ENCODE measurements around the gene ITGAD.

Gene ITGAD

DNA sequence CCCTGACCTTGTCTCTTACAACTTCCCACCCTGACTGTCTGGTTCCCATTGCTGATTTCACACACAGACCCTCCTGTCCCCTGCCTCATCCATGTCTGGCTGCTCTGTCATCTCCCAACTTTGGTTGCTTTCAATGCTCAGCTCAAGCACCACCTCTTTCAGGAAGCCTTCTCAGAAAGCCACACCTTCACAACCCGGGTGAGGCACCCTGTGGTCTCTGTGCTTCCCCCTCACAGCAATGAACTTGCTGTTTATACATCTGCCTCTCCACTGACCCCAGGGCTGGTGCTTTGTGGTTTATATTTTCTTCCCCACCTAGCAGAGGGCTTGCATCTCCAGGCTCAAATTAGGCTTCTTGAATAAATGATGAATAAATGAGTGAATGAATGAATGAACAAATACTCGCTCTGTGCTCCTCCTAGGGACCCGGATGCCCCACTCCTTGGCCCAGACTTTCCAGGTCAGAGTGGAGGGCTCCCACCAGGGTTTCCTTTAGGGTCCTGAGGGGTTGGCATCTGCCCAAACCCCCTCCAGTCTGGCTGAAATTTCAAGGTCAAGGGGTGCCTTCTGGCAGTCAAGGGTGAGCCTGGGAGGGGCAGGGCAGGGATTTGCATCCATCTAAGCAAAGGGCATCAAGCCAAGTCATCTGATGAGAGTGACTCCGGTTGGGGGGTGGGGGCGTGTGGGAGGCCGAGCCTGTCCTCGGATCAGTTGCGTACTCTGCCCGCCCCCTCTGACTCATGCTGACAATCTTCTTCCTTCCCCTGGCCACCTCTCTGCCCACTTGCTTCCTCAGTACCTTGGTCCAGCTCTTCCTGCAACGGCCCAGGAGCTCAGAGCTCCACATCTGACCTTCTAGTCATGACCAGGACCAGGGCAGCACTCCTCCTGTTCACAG lies 38.5 kb upstream of the ITGAD start, which contains the start of gene ITGAX:
ITGAX (plus strand) TSS at position 783 of the 898 bp plus-strand sequence; CDS start at position 862, 79 bp downstream.
- H4K91ac ChIP-seq (ENCODE audit: low read depth, low read length): no peak within 1 kb of the TSS
- H3K4me2 ChIP-seq (ENCODE audit: low read length): no peak within 1 kb of the TSS
- no peak within 1 kb of the TSS for H3K9ac ChIP-seq (ENCODE audit: low read length)
- peaks cover 2% of the 10 kb centered on the region for H3K9me3 ChIP-seq (ENCODE audit: insufficient read depth, low read depth, low read length)
- H3K27ac ChIP-seq (ENCODE audit: low read depth, low read length): no peak within 1 kb of the TSS
- H2AFZ ChIP-seq (ENCODE audit: insufficient read depth, low read length, poor library complexity): no peak within 1 kb of the TSS
- no peak within 1 kb of the TSS for H2BK12ac ChIP-seq (ENCODE audit: low read length)
- no peak within 1 kb of the TSS for H2BK120ac ChIP-seq (ENCODE audit: insufficient read depth, low read length, poor library complexity)
- no peaks in the 10 kb centered on the region for H3K79me2 ChIP-seq (ENCODE audit: control insufficient read depth, insufficient read depth, low read length, poor library complexity)
- H4K12ac ChIP-seq (ENCODE audit: low read depth, low read length): no peak within 1 kb of the TSS
- H3K4me3 ChIP-seq (ENCODE audit: low read depth, low read length): no peak within 1 kb of the TSS
- no peak within 1 kb of the TSS for H4K8ac ChIP-seq (ENCODE audit: low read depth, low read length)
- H3K79me1 ChIP-seq (ENCODE audit: low read length): no peaks in the 10 kb centered on the region
- H2AK5ac ChIP-seq (ENCODE audit: low read length): no peak within 1 kb of the TSS
- no peak within 1 kb of the TSS for H3K14ac ChIP-seq (ENCODE audit: low read length)
- no peak within 1 kb of the TSS for H3K18ac ChIP-seq (ENCODE audit: low read length)
- no peaks in the 10 kb centered on the region for H3K4me1 ChIP-seq (ENCODE audit: control insufficient read depth in 1 of 2, insufficient read depth in 2 of 2, low read length in 2 of 2)
- H2BK5ac ChIP-seq (ENCODE audit: low read depth, low read length, poor library complexity): no peak within 1 kb of the TSS
- WGBS (ENCODE audit: extremely low coverage, insufficient coverage, insufficient read length): no CpG with 5 or more reads among the region's 10 CpGs
- no peaks in the 10 kb centered on the region for H3K36me3 ChIP-seq (ENCODE audit: control insufficient read depth in 1 of 2, insufficient read depth in 2 of 2, low read length in 2 of 2)
- H3K27me3 ChIP-seq (ENCODE audit: insufficient read depth, low read length): no peaks in the 10 kb centered on the region
- H3K4ac ChIP-seq (ENCODE audit: low read depth, low read length): no peak within 1 kb of the TSS
- no peak within 1 kb of the TSS for H3K23ac ChIP-seq (ENCODE audit: low read length)
- DNase-seq: peak in 1 of 2 donors; percentile 32

DNA sequence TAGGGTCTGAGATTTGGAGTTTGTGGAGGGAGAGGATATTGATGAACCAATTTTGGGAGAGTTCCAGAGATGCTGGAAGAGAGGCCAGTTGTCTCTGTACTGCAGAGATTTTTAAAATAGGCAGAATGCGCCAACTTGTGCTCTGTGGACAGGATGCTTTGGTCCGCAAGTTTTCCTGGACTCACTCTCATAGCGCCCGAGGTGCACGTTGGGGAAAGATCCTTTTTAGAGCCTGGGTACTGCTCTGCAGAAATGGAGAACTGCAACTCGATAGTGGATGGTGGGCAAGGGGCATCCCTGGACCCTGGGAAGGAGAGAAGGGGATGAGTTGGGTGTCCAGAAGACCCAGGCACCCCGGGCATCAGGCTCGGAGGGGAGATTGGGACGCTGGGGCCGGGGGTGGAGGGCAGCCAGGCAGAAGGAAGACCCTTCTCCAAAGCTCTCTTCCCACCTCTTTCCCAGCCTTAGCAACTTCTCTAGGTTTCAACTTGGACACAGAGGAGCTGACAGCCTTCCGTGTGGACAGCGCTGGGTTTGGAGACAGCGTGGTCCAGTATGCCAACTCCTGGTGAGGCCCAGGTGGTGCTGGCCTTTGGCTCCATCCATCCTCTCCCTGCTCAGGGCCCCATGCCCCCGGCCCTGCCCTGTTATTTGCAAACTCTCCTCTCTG lies 37.6 kb upstream of the ITGAD start:
- Histone ChIP-seq H3K9ac (ENCODE audit: low read length) (no peak overlapping the region), H2AFZ (ENCODE audit: insufficient read depth, low read length, poor library complexity) (no peak overlapping the region), H3K4me1 (ENCODE audit: control insufficient read depth in 1 of 2, insufficient read depth in 2 of 2, low read length in 2 of 2) (no peaks in the 10 kb centered on the region), H3K4me3 (ENCODE audit: low read depth, low read length) (no peak overlapping the region), H3K4ac (ENCODE audit: low read depth, low read length) (no peak overlapping the region), H3K79me1 (ENCODE audit: low read length) (no peaks in the 10 kb centered on the region), H3K14ac (ENCODE audit: low read length) (no peak overlapping the region), H3K27me3 (ENCODE audit: insufficient read depth, low read length) (no peaks in the 10 kb centered on the region), H4K8ac (ENCODE audit: low read depth, low read length) (no peak overlapping the region), H3K27ac (ENCODE audit: low read depth, low read length) (no peak overlapping the region), H2AK5ac (ENCODE audit: low read length) (no peak overlapping the region), H4K91ac (ENCODE audit: low read depth, low read length) (no peak overlapping the region), H3K23ac (ENCODE audit: low read length) (no peak overlapping the region), H2BK120ac (ENCODE audit: insufficient read depth, low read length, poor library complexity) (no peak overlapping the region), H3K4me2 (ENCODE audit: low read length) (no peak overlapping the region), H2BK5ac (ENCODE audit: low read depth, low read length, poor library complexity) (no peak overlapping the region), H3K18ac (ENCODE audit: low read length) (no peak overlapping the region), H2BK12ac (ENCODE audit: low read length) (no peak overlapping the region), H3K36me3 (ENCODE audit: control insufficient read depth in 1 of 2, insufficient read depth in 2 of 2, low read length in 2 of 2) (no peaks in the 10 kb centered on the region), H3K9me3 (ENCODE audit: insufficient read depth, low read depth, low read length) (peaks cover 2% of the 10 kb centered on the region), H4K12ac (ENCODE audit: low read depth, low read length) (no peak overlapping the region), H3K79me2 (ENCODE audit: control insufficient read depth, insufficient read depth, low read length, poor library complexity) (no peaks in the 10 kb centered on the region)
- no CpG with 5 or more reads among the region's 14 CpGs for WGBS (ENCODE audit: extremely low coverage, insufficient coverage, insufficient read length)
- DNase-seq: no peak

DNA sequence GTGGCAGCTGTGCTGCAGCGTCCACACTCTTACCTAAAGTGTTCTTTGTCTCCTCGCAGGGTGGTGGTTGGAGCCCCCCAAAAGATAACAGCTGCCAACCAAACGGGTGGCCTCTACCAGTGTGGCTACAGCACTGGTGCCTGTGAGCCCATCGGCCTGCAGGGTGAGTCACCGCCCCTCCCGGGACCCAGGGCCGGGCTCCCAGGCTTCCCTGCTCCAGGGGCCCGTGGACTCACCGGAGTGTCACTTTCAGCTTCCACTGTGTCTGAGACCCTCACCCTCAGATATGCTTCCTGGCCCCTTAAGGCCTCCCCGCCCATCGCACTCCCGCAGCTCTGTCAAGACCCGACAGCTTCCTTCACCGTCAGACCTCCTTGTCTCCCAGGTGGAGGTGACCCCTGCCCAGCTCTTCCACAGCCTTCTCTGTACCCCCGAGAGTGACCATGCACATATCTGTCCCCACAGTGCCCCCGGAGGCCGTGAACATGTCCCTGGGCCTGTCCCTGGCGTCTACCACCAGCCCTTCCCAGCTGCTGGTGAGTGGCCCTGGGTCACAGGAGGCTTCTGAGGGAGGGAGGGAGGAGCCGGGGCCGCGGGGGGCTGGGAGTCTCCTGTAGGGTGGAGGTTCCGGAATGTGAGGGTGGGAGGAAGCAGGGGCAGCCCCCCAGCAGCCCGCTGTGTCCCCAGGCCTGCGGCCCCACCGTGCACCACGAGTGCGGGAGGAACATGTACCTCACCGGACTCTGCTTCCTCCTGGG lies 36.4 kb upstream of the ITGAD start:
- DNase-seq: no peak
- no peak overlapping the region for H2BK5ac ChIP-seq (ENCODE audit: low read depth, low read length, poor library complexity)
- H3K36me3 ChIP-seq (ENCODE audit: control insufficient read depth in 1 of 2, insufficient read depth in 2 of 2, low read length in 2 of 2): no peaks in the 10 kb centered on the region
- no peak overlapping the region for H2BK120ac ChIP-seq (ENCODE audit: insufficient read depth, low read length, poor library complexity)
- no peak overlapping the region for H3K14ac ChIP-seq (ENCODE audit: low read length)
- H3K9me3 ChIP-seq (ENCODE audit: insufficient read depth, low read depth, low read length): peaks cover 2% of the 10 kb centered on the region
- no peak overlapping the region for H3K4me3 ChIP-seq (ENCODE audit: low read depth, low read length)
- no CpG with 5 or more reads among the region's 28 CpGs for WGBS (ENCODE audit: extremely low coverage, insufficient coverage, insufficient read length)
- no peak overlapping the region for H3K27ac ChIP-seq (ENCODE audit: low read depth, low read length)
- no peak overlapping the region for H2AK5ac ChIP-seq (ENCODE audit: low read length)
- no peak overlapping the region for H4K12ac ChIP-seq (ENCODE audit: low read depth, low read length)
- no peak overlapping the region for H4K8ac ChIP-seq (ENCODE audit: low read depth, low read length)
- H3K27me3 ChIP-seq (ENCODE audit: insufficient read depth, low read length): no peaks in the 10 kb centered on the region
- H3K4me2 ChIP-seq (ENCODE audit: low read length): no peak overlapping the region
- no peaks in the 10 kb centered on the region for H3K4me1 ChIP-seq (ENCODE audit: control insufficient read depth in 1 of 2, insufficient read depth in 2 of 2, low read length in 2 of 2)
- no peak overlapping the region for H4K91ac ChIP-seq (ENCODE audit: low read depth, low read length)
- H3K23ac ChIP-seq (ENCODE audit: low read length): no peak overlapping the region
- no peak overlapping the region for H2BK12ac ChIP-seq (ENCODE audit: low read length)
- no peak overlapping the region for H3K4ac ChIP-seq (ENCODE audit: low read depth, low read length)
- H3K9ac ChIP-seq (ENCODE audit: low read length): no peak overlapping the region
- H3K79me1 ChIP-seq (ENCODE audit: low read length): no peaks in the 10 kb centered on the region
- no peak overlapping the region for H2AFZ ChIP-seq (ENCODE audit: insufficient read depth, low read length, poor library complexity)
- no peak overlapping the region for H3K18ac ChIP-seq (ENCODE audit: low read length)
- no peaks in the 10 kb centered on the region for H3K79me2 ChIP-seq (ENCODE audit: control insufficient read depth, insufficient read depth, low read length, poor library complexity)

DNA sequence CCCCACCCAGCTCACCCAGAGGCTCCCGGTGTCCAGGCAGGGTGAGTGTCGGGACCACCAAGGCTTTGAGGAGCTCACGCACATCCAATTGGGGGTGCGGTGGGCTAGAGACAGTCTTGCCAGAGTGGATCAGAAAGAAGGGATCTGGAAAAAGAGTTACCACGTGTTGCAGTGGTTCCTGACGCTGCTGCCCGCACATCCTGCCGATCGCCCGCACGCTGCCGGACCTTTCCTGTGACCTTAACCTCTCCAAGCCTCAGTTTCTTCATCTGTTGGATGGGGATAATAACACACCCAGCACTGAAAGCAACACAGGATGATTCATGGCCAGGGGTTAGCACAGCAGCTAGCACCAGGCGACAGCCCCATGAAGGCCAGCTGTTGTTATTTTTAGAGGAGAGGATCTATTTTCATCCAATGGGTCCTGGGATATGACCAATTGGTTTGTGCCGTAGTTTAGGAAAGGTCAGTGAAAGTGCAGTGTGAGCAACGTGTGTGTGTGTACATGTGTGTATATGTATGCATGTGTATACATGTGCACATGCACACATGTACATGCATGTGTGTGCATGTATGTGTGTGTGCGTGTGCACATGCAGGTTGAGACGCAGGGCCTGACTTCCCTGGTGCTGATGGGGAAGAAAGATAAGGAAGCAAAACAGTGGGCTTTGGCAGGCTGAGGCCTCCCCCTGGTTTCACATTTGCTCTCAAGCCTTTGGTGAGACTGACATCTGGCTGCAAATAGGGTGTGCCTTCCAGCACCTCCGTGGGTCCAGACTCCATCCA lies 35.6 kb upstream of the ITGAD start:
- no CpG with 5 or more reads among the region's 18 CpGs for WGBS (ENCODE audit: extremely low coverage, insufficient coverage, insufficient read length)
- Histone ChIP-seq H3K9ac (ENCODE audit: low read length) (no peak overlapping the region), H3K4me1 (ENCODE audit: control insufficient read depth in 1 of 2, insufficient read depth in 2 of 2, low read length in 2 of 2) (no peaks in the 10 kb centered on the region)

More for the DNA sequence above, 35.6 kb upstream of the ITGAD start:
- no peak overlapping the region for H4K12ac ChIP-seq (ENCODE audit: low read depth, low read length)
- H2BK12ac ChIP-seq (ENCODE audit: low read length): no peak overlapping the region
- H3K79me2 ChIP-seq (ENCODE audit: control insufficient read depth, insufficient read depth, low read length, poor library complexity): no peaks in the 10 kb centered on the region
- H2BK5ac ChIP-seq (ENCODE audit: low read depth, low read length, poor library complexity): no peak overlapping the region
- H3K4me2 ChIP-seq (ENCODE audit: low read length): no peak overlapping the region
- H3K4ac ChIP-seq (ENCODE audit: low read depth, low read length): no peak overlapping the region
- peaks cover 2% of the 10 kb centered on the region for H3K9me3 ChIP-seq (ENCODE audit: insufficient read depth, low read depth, low read length)
- no peak overlapping the region for H3K14ac ChIP-seq (ENCODE audit: low read length)
- no peak overlapping the region for H4K8ac ChIP-seq (ENCODE audit: low read depth, low read length)
- H3K36me3 ChIP-seq (ENCODE audit: control insufficient read depth in 1 of 2, insufficient read depth in 2 of 2, low read length in 2 of 2): no peaks in the 10 kb centered on the region
- no peak overlapping the region for H3K18ac ChIP-seq (ENCODE audit: low read length)
- no peak overlapping the region for H3K4me3 ChIP-seq (ENCODE audit: low read depth, low read length)
- no peak overlapping the region for H2BK120ac ChIP-seq (ENCODE audit: insufficient read depth, low read length, poor library complexity)
- no peak overlapping the region for H2AFZ ChIP-seq (ENCODE audit: insufficient read depth, low read length, poor library complexity)
- no peak overlapping the region for H3K27ac ChIP-seq (ENCODE audit: low read depth, low read length)
- H4K91ac ChIP-seq (ENCODE audit: low read depth, low read length): no peak overlapping the region
- H3K79me1 ChIP-seq (ENCODE audit: low read length): no peaks in the 10 kb centered on the region
- no peak for DNase-seq
- H3K23ac ChIP-seq (ENCODE audit: low read length): no peak overlapping the region
- no peak overlapping the region for H2AK5ac ChIP-seq (ENCODE audit: low read length)
- H3K27me3 ChIP-seq (ENCODE audit: insufficient read depth, low read length): no peaks in the 10 kb centered on the region
